ENCODE results near the gene ZNF175. TPM values are rescaled to one million over a fixed set of nuclear protein-coding genes. Genes with fewer than 3 reads are reported as not detected.

The ZNF175 gene
- total and polyA plus RNA-seq, 10 of the 15 experiments (the other 5 are each of a cell fraction or from before 2014, with no cell fraction given): 1.5 to 12.0 (median 4.1) TPM

GRCh38 chr19:51552996-51553725 lies 17.9 kb upstream of the ZNF175 start (continued):
- TF ChIP-seq, protein P1, sequence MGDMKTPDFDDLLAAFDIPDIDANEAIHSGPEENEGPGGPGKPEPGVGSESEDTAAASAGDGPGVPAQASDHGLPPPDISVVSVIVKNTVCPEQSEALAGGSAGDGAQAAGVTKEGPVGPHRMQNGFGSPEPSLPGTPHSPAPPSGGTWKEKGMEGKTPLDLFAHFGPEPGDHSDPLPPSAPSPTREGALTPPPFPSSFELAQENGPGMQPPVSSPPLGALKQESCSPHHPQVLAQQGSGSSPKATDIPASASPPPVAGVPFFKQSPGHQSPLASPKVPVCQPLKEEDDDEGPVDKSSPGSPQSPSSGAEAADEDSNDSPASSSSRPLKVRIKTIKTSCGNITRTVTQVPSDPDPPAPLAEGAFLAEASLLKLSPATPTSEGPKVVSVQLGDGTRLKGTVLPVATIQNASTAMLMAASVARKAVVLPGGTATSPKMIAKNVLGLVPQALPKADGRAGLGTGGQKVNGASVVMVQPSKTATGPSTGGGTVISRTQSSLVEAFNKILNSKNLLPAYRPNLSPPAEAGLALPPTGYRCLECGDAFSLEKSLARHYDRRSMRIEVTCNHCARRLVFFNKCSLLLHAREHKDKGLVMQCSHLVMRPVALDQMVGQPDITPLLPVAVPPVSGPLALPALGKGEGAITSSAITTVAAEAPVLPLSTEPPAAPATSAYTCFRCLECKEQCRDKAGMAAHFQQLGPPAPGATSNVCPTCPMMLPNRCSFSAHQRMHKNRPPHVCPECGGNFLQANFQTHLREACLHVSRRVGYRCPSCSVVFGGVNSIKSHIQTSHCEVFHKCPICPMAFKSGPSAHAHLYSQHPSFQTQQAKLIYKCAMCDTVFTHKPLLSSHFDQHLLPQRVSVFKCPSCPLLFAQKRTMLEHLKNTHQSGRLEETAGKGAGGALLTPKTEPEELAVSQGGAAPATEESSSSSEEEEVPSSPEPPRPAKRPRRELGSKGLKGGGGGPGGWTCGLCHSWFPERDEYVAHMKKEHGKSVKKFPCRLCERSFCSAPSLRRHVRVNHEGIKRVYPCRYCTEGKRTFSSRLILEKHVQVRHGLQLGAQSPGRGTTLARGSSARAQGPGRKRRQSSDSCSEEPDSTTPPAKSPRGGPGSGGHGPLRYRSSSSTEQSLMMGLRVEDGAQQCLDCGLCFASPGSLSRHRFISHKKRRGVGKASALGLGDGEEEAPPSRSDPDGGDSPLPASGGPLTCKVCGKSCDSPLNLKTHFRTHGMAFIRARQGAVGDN (IDR thresholded peaks at IDR 0.05): no peak
- TF ChIP-seq ZNF217 (IDR thresholded peaks at IDR 0.05) (no peak), HCFC1 (IDR thresholded peaks at IDR 0.05; ENCODE audit: low read length) (no peak), MEF2B (IDR thresholded peaks at IDR 0.05; ENCODE audit: partially characterized antibody, poor library complexity, severe bottlenecking) (no peak)

DNA sequence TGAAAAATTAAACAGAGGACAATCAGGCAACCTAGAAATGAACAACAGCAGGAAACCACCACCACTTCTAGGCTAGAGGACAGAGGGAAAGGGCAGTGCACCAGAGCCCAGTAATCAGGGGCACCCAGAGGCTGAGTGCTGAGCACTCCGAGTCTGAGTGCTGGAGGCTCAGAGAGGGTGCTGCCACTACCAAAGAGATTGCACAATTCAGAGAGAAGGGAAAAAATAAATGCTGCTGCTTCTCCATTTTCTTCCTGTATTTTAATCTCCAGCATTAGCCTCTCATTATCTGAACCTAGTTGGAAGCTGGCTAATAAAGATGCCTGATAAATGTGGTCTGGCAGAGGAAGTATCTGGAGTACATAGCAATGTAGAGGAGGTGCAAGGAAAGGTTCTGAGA lies 11.8 kb upstream of the ZNF175 start:
- WGBS (ENCODE audit: insufficient coverage, insufficient replicate concordance, low lambda C conversion rate, missing lambda C conversion rate): 0% methylated on average over 1 of the region's 1 CpG
- Histone ChIP-seq H3K4me1 (ENCODE audit: control insufficient read depth, insufficient read depth, low read length) (peaks cover 4% of the 10 kb centered on the region), H3K36me3 (ENCODE audit: control insufficient read depth in 2 of 2, insufficient read depth in 2 of 2, low read length in 1 of 2) (no peaks in the 10 kb centered on the region), H3K27me3 (replicated peaks in 1 of 2; ENCODE audit: control insufficient read depth in 2 of 2, insufficient read depth in 2 of 2, low read length in 1 of 2) (peaks cover 0 to 2% of the 10 kb centered on the region in 2 experiments; a peak in 1 of 4 replicates), H3K27ac (ENCODE audit: control insufficient read depth, insufficient read depth) (no peak overlapping the region), H3K79me2 (ENCODE audit: control insufficient read depth, insufficient read depth, low read length) (no peaks in the 10 kb centered on the region), H3K4me2 (ENCODE audit: control insufficient read depth, insufficient read depth) (no peak overlapping the region), H3K9ac (ENCODE audit: control insufficient read depth, insufficient read depth, low read length) (no peak overlapping the region), H4K20me1 (ENCODE audit: control insufficient read depth, insufficient read depth) (no peaks in the 10 kb centered on the region), H2AFZ (ENCODE audit: control insufficient read depth, low read depth, low read length) (no peak overlapping the region), H3K4me3 (no peak overlapping the region), H3K9me3 (replicated peaks; ENCODE audit: control insufficient read depth, insufficient read depth, low read length) (no peaks in the 10 kb centered on the region)
- ChIA-PET RAD21 (ENCODE audit: unreplicated experiment) (no interaction called here), POLR2A (no interaction called here), SMC1A (ENCODE audit: uncharacterized antibody, unreplicated experiment) (no interaction called here), CTCF (no interaction called here)
- intact Hi-C loops (cut with micrococcal nuclease; ENCODE audit: unreplicated experiment): no loop called here
- in situ Hi-C loops (cut with MboI): no loop called here
- BruUV-seq (replicated peaks): no TSS peak
- no peak for TF ChIP-seq BHLHE40 (IDR thresholded peaks at IDR 0.05; ENCODE audit: borderline replicate concordance in 1 of 2, low read depth in 2 of 2, low read length in 1 of 2)
- no peak for TF ChIP-seq SMAD5 (IDR thresholded peaks at IDR 0.05; ENCODE audit: low read depth)
- no peak for TF ChIP-seq TCF3 (IDR thresholded peaks at IDR 0.05; ENCODE audit: borderline replicate concordance, insufficient read depth, low read depth, low read length)
- no peak for TF ChIP-seq EZH2 (IDR thresholded peaks at IDR 0.05; ENCODE audit: borderline replicate concordance, control insufficient read depth, low read depth, low read length)
- TF ChIP-seq SREBF1 (IDR thresholded peaks at IDR 0.05; ENCODE audit: low read length): no peak
- TF ChIP-seq RBBP5 (conservative IDR thresholded peaks at IDR 0.05): no peak
- no peak for ATAC-seq
- DNase-seq (ENCODE audit: low read depth, low spot score): no peak
- no peak for FAIRE-seq
